Measurements from ENCODE around the gene HOXC5.

HOXC5 gene

DNA sequence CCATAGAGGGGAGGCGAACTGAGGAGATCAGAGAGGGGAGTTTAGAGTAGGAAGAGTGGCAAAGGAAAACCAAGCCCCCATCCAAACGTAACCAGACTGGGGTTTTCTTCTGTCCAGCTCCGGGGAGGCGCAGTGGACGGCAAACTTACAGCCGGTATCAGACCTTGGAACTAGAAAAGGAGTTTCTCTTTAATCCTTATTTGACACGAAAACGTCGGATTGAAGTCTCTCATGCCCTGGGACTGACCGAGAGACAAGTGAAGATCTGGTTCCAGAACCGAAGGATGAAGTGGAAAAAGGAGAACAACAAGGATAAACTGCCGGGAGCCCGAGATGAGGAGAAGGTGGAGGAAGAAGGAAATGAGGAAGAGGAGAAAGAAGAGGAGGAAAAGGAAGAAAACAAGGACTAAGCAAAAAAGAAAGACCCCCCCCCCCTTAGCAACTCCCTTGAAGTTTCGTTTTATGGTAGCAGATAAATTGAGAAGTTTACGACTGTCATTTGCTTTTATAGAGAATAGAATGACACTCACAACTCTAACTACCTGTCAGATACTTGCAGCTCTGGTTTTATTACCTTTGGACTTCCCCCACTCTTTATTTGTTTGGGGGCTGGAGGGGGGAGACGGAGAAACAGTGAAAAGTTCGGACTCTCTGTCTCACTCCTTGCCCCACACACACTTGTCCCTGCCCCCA is 21.7 kb upstream of the HOXC5 start:
- H3K9me3 ChIP-seq (replicated peaks; ENCODE audit: low read length), result no peaks in the 10 kb centered on the region
- H3K4me2 ChIP-seq (ENCODE audit: low read length), result peak overlapping the region; percentile 96
- H3K4me1 ChIP-seq (ENCODE audit: control insufficient read depth, insufficient read depth, low read length), result peaks cover 77% of the 10 kb centered on the region
- peak overlapping the region; percentile 87 for H3K4me3 ChIP-seq (ENCODE audit: low read length)
- H3K9ac ChIP-seq (ENCODE audit: low read depth, low read length), result peak overlapping the region; percentile 91
- H3K27me3 ChIP-seq (ENCODE audit: control insufficient read depth, insufficient read depth, low read length), result no peaks in the 10 kb centered on the region
- peaks cover 2% of the 10 kb centered on the region for H3K36me3 ChIP-seq (ENCODE audit: insufficient read depth, low read length)

- Histone ChIP-seq H3K4me2 (ENCODE audit: low read length) (peak overlapping the region; percentile 96), H3K27me3 (ENCODE audit: control insufficient read depth, insufficient read depth, low read length) (no peaks in the 10 kb centered on the region), H3K9me3 (replicated peaks; ENCODE audit: low read length) (no peaks in the 10 kb centered on the region), H3K4me3 (ENCODE audit: low read length) (peak overlapping the region; percentile 87), H3K9ac (ENCODE audit: low read depth, low read length) (peak overlapping the region; percentile 91), H3K36me3 (ENCODE audit: insufficient read depth, low read length) (peaks cover 2% of the 10 kb centered on the region), H3K4me1 (ENCODE audit: control insufficient read depth, insufficient read depth, low read length) (peaks cover 70% of the 10 kb centered on the region)
Observed at GRCh38 chr12:54011665-54012532, 21.0 kb upstream of the HOXC5 start.

DNA sequence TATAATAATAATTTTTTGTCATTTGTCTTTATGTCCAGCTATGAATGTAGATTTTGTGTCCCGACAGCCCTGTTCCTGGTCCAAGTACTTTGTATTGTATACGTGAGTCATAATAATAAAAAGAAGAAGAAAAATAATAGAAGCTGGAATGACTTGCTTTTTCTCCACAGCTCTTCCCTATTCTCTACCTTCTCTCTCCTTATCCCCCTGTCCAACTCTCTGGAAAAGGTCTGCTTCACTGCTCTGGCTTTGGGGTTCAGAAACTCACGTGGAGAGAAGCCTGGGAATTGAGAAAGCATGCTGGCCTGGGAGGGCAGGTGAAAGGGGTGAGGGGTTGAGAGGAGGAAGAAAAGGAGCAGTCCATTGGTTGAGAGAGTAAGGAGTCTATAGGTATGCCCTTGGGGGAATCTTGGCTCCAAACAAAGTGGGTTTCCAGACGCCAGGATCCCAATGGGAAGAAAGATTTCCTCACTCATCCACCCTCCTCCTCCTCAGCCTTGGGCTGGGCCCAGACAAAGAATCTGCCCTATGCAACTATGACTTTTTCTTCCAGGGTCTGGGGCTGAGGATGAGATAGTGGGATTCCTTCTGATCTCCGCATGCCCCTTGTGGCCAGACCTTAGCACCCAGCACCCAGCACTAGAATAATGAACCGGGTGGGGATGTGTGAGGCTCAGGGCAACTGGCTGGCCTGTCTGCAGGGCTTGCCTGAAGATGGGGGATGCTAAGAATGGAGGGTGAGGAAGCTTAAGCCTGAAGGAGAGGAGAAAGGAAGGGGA is 20.0 kb upstream of the HOXC5 start:
- H3K4me3 ChIP-seq (ENCODE audit: low read length), result peak overlapping the region; percentile 68
- H3K4me2 ChIP-seq (ENCODE audit: low read length), result peak overlapping the region; percentile 88
- peaks cover 61% of the 10 kb centered on the region for H3K4me1 ChIP-seq (ENCODE audit: control insufficient read depth, insufficient read depth, low read length)
- H3K27me3 ChIP-seq (ENCODE audit: control insufficient read depth, insufficient read depth, low read length), result no peaks in the 10 kb centered on the region
- peaks cover 2% of the 10 kb centered on the region for H3K36me3 ChIP-seq (ENCODE audit: insufficient read depth, low read length)
- no peaks in the 10 kb centered on the region for H3K9me3 ChIP-seq (replicated peaks; ENCODE audit: low read length)
- peak overlapping the region; percentile 88 for H3K9ac ChIP-seq (ENCODE audit: low read depth, low read length)

- Histone ChIP-seq H3K4me3 (ENCODE audit: low read length) (peak overlapping the region; percentile 68), H3K4me1 (ENCODE audit: control insufficient read depth, insufficient read depth, low read length) (peaks cover 52% of the 10 kb centered on the region), H3K9ac (ENCODE audit: low read depth, low read length) (peak overlapping the region; percentile 88), H3K36me3 (ENCODE audit: insufficient read depth, low read length) (peaks cover 2% of the 10 kb centered on the region), H3K9me3 (replicated peaks; ENCODE audit: low read length) (no peaks in the 10 kb centered on the region), H3K4me2 (ENCODE audit: low read length) (peak overlapping the region; percentile 88), H3K27me3 (ENCODE audit: control insufficient read depth, insufficient read depth, low read length) (no peaks in the 10 kb centered on the region)
Observed at GRCh38 chr12:54014377-54015017, 18.4 kb upstream of the HOXC5 start.

- H3K9me3 ChIP-seq (replicated peaks; ENCODE audit: low read length), result no peaks in the 10 kb centered on the region
- peaks cover 53% of the 10 kb centered on the region for H3K4me1 ChIP-seq (ENCODE audit: control insufficient read depth, insufficient read depth, low read length)
- H3K9ac ChIP-seq (ENCODE audit: low read depth, low read length), result peak overlapping the region; percentile 88
- H3K4me2 ChIP-seq (ENCODE audit: low read length), result peak overlapping the region; percentile 94
- peak overlapping the region; percentile 68 for H3K4me3 ChIP-seq (ENCODE audit: low read length)
- H3K36me3 ChIP-seq (ENCODE audit: insufficient read depth, low read length), result peaks cover 2% of the 10 kb centered on the region
- H3K27me3 ChIP-seq (ENCODE audit: control insufficient read depth, insufficient read depth, low read length), result no peaks in the 10 kb centered on the region
Observed at GRCh38 chr12:54015018-54015931, 17.6 kb upstream of the HOXC5 start.

DNA sequence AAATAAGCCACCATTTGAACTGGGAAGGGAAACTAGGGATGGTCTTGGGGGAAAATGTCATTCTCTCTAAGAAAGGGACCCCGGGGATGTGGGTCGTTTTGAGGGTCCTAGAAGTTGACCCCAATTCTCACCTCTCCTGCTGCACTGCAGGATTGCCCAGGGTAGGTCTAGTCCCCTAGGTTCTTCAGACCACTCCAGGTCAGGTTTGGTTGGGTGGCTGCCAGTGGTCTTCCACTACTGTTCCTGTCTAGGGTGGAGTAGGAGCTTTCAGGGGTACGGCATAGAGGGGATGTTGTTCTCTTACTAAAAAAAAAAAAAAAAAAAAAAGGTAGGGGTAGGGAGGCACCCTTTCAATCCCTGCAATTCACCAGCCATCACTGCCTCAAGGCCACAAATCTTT is 16.8 kb upstream of the HOXC5 start:
- Histone ChIP-seq H3K4me1 (ENCODE audit: control insufficient read depth, insufficient read depth, low read length) (peaks cover 61% of the 10 kb centered on the region), H3K9me3 (replicated peaks; ENCODE audit: low read length) (no peaks in the 10 kb centered on the region), H3K4me2 (ENCODE audit: low read length) (peak overlapping the region; percentile 94), H3K36me3 (ENCODE audit: insufficient read depth, low read length) (peaks cover 2% of the 10 kb centered on the region), H3K4me3 (ENCODE audit: low read length) (peak overlapping the region; percentile 62), H3K9ac (ENCODE audit: low read depth, low read length) (peak overlapping the region; percentile 88), H3K27me3 (ENCODE audit: control insufficient read depth, insufficient read depth, low read length) (no peaks in the 10 kb centered on the region)

DNA sequence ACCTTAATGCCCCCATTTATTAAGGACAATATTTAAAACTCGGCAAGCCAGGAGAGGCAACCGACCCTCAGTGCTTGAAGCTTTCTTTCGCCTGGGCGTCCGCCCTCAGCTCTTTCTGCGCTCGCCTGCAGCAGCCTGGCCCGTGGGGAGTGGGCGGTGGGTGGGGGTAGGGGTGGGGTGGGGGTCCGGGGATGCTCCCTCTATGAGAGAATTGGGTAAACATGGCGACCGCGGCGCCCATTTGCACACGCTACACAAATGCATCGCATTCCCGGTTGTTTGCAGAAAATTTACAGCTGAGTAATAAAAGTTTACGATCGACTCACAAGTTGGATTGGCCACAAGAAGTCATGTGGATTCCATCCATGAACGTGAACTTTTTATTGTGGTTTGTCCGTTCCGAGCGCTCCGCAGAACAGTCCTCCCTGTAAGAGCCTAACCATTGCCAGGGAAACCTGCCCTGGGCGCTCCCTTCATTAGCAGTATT is 16.3 kb upstream of the HOXC5 start:
- Histone ChIP-seq H3K27me3 (ENCODE audit: control insufficient read depth, insufficient read depth, low read length) (no peaks in the 10 kb centered on the region), H3K9me3 (replicated peaks; ENCODE audit: low read length) (no peaks in the 10 kb centered on the region), H3K4me3 (ENCODE audit: low read length) (peak overlapping the region; percentile 86), H3K4me1 (ENCODE audit: control insufficient read depth, insufficient read depth, low read length) (peaks cover 63% of the 10 kb centered on the region), H3K9ac (ENCODE audit: low read depth, low read length) (peak overlapping the region; percentile 96), H3K36me3 (ENCODE audit: insufficient read depth, low read length) (peaks cover 1% of the 10 kb centered on the region), H3K4me2 (ENCODE audit: low read length) (peak overlapping the region; percentile 94)

- Histone ChIP-seq H3K4me1 (ENCODE audit: control insufficient read depth, insufficient read depth, low read length) (peaks cover 63% of the 10 kb centered on the region), H3K9ac (ENCODE audit: low read depth, low read length) (peak overlapping the region; percentile 96), H3K36me3 (ENCODE audit: insufficient read depth, low read length) (no peaks in the 10 kb centered on the region), H3K4me3 (ENCODE audit: low read length) (peak overlapping the region; percentile 86), H3K27me3 (ENCODE audit: control insufficient read depth, insufficient read depth, low read length) (no peaks in the 10 kb centered on the region), H3K4me2 (ENCODE audit: low read length) (peak overlapping the region; percentile 94), H3K9me3 (replicated peaks; ENCODE audit: low read length) (no peaks in the 10 kb centered on the region)
Observed at GRCh38 chr12:54017027-54017788, 15.6 kb upstream of the HOXC5 start.

GRCh38 chr12:54017878-54018467 is 14.9 kb upstream of the HOXC5 start:
- Histone ChIP-seq H3K36me3 (ENCODE audit: insufficient read depth, low read length) (no peaks in the 10 kb centered on the region), H3K9ac (ENCODE audit: low read depth, low read length) (peak overlapping the region; percentile 96), H3K4me3 (ENCODE audit: low read length) (peak overlapping the region; percentile 86), H3K9me3 (replicated peaks; ENCODE audit: low read length) (no peaks in the 10 kb centered on the region), H3K4me2 (ENCODE audit: low read length) (peak overlapping the region; percentile 94), H3K27me3 (ENCODE audit: control insufficient read depth, insufficient read depth, low read length) (no peaks in the 10 kb centered on the region), H3K4me1 (ENCODE audit: control insufficient read depth, insufficient read depth, low read length) (peaks cover 64% of the 10 kb centered on the region)
